Neural progenitor cell (in vitro differentiated cells): ENCODE results near the gene CEP68.

Experiments used
- CTCF ChIP-seq: fragments of 200-600 bp; sonication (generic); IDR thresholded peaks from 2 replicates; pipeline ENCODE4 v1.5.1; 2017; ENCODE audit warnings: antibody characterized with exemption, mild to moderate bottlenecking
- EZH2 ChIP-seq: fragments of 200-600 bp; sonication (generic); IDR thresholded peaks from 2 replicates; pipeline ENCODE4 v1.6.1; 2017; ENCODE audit warnings: antibody characterized with exemption, mild to moderate bottlenecking, moderate library complexity

GRCh38 chr2:65098741-65099140 lies 42.5 kb downstream of the CEP68 start:
- TF ChIP-seq CTCF, result no peak
- no peak for TF ChIP-seq EZH2
